Measurements from ENCODE around the gene LRPPRC.

- TF ChIP-seq, protein P1, sequence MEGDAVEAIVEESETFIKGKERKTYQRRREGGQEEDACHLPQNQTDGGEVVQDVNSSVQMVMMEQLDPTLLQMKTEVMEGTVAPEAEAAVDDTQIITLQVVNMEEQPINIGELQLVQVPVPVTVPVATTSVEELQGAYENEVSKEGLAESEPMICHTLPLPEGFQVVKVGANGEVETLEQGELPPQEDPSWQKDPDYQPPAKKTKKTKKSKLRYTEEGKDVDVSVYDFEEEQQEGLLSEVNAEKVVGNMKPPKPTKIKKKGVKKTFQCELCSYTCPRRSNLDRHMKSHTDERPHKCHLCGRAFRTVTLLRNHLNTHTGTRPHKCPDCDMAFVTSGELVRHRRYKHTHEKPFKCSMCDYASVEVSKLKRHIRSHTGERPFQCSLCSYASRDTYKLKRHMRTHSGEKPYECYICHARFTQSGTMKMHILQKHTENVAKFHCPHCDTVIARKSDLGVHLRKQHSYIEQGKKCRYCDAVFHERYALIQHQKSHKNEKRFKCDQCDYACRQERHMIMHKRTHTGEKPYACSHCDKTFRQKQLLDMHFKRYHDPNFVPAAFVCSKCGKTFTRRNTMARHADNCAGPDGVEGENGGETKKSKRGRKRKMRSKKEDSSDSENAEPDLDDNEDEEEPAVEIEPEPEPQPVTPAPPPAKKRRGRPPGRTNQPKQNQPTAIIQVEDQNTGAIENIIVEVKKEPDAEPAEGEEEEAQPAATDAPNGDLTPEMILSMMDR (conservative IDR thresholded peaks at IDR 0.05 in 1 of 2, IDR thresholded peaks at IDR 0.05 in 1 of 2; ENCODE audit: low read depth in 1 of 2, low read length in 2 of 2) = no peak
- no peak for TF ChIP-seq EZH2 (IDR thresholded peaks at IDR 0.05; ENCODE audit: low read length, missing control alignments)
Observed at GRCh38 chr2:43896906-43897305, 98.9 kb downstream of the LRPPRC start.
